ENCODE measurements around the gene PRKG1. TPM values are rescaled to one million over a fixed set of nuclear protein-coding genes. Genes with fewer than 3 reads are reported as not detected.

Gene PRKG1
- total and polyA plus RNA-seq, 2 of the 8 experiments (the other 6 are each of a cell fraction or from before 2014, with no cell fraction given): 4.2 to 15.2 TPM

GRCh38 chr10:52215745-52216361, 1141.6 kb downstream of the PRKG1 start:
- no peak overlapping the region for H4K5ac ChIP-seq (ENCODE audit: insufficient read length, low read depth, low read length)
- ChIA-PET POLR2A (ENCODE audit: partially characterized antibody) (interaction anchor here (0.6 to 1.8 kb wide), 6 partner anchors 175 to 491 kb away, joined by 3 to 8 read pairs (median 5); no protein-coding TSS in a partner anchor), CTCF (ENCODE audit: partially characterized antibody) (interaction anchor here (0.6 to 3.1 kb wide), 41 partner anchors 8 to 1836 kb away, joined by 3 to 13 read pairs (median 4); no protein-coding TSS in a partner anchor)
- no peak overlapping the region for H3K4me2 ChIP-seq (ENCODE audit: insufficient read depth in 1 of 2, low read depth in 2 of 2, low read length in 2 of 2)
- H3K23me2 ChIP-seq (ENCODE audit: low read depth, low read length): no peaks in the 10 kb centered on the region
- FAIRE-seq (peak; percentile 96), DNase-seq (ENCODE audit: low read depth in 1 of 2, low spot score in 2 of 2) (no peak)
- no peak overlapping the region for H2BK5ac ChIP-seq (ENCODE audit: low read depth, low read length)
- no peak overlapping the region for H2BK120ac ChIP-seq (replicated peaks; ENCODE audit: low read depth, low read length)
- H3K56ac ChIP-seq (replicated peaks; ENCODE audit: insufficient read length, low read depth, low read length): no peak overlapping the region
- no peak overlapping the region for H2AK5ac ChIP-seq (ENCODE audit: low read depth, low read length)
- H4K20me1 ChIP-seq (replicated peaks in 1 of 2; ENCODE audit: control insufficient read depth in 1 of 2, insufficient read depth in 2 of 2, low read length in 2 of 2): no peaks in the 10 kb centered on the region
- H3K4me3 ChIP-seq (ENCODE audit: extremely low read depth in 1 of 4, insufficient read depth in 2 of 4, low read depth in 3 of 4, low read length in 4 of 4): no peak overlapping the region
- no peak overlapping the region for H3K9ac ChIP-seq (replicated peaks in 1 of 4; ENCODE audit: extremely low read depth in 1 of 4, low read depth in 3 of 4, low read length in 3 of 4)
- H3K23ac ChIP-seq (ENCODE audit: insufficient read length): no peak overlapping the region
- H3K18ac ChIP-seq (ENCODE audit: extremely low read depth, low read length): no peak overlapping the region
- no peaks in the 10 kb centered on the region for H3K9me3 ChIP-seq (ENCODE audit: insufficient read depth in 2 of 2, low read depth in 1 of 2, low read length in 1 of 2)
- H2BK12ac ChIP-seq (ENCODE audit: low read depth, low read length): no peak overlapping the region
- H4K91ac ChIP-seq (replicated peaks; ENCODE audit: insufficient read length, low read length): no peak overlapping the region
- no peak overlapping the region for H2BK15ac ChIP-seq (ENCODE audit: low read length)
- no peak overlapping the region for H3K14ac ChIP-seq (ENCODE audit: insufficient read length)
- no peak overlapping the region for H2BK20ac ChIP-seq (ENCODE audit: low read length)
- no peaks in the 10 kb centered on the region for H3K79me2 ChIP-seq (ENCODE audit: control insufficient read depth in 1 of 2, insufficient read depth in 2 of 2, low read length in 2 of 2)
- TF ChIP-seq YY1 (IDR thresholded peaks at IDR 0.05; ENCODE audit: low read depth, low read length) (no peak), CTBP2 (IDR thresholded peaks at IDR 0.05; ENCODE audit: borderline replicate concordance, insufficient read depth, insufficient read length, low read length) (no peak), SIRT6 (IDR thresholded peaks at IDR 0.05; ENCODE audit: low read length) (no peak), CTCF (IDR thresholded peaks at IDR 0.05; ENCODE audit: control extremely low read depth in 1 of 3, insufficient read depth in 1 of 3, low read depth in 1 of 3, low read length in 3 of 3) (peak in 2 of 3 experiments; percentile 50 to 71; a peak in 2 of 4 replicates), RAD21 (IDR thresholded peaks at IDR 0.05 in 1 of 2, conservative IDR thresholded peaks at IDR 0.05 in 1 of 2; ENCODE audit: low read depth in 2 of 2, low read length in 2 of 2) (peak; percentile 95 to 96)
- H2AFZ ChIP-seq (ENCODE audit: low read length): no peak overlapping the region
- peaks cover 0 to 18% (median 10%) of the 10 kb centered on the region in 4 experiments; a peak in 3 of 7 replicates for H3K4me1 ChIP-seq (replicated peaks in 1 of 4; ENCODE audit: control insufficient read depth in 3 of 4, insufficient read depth in 4 of 4, low read length in 3 of 4)
- H3K79me1 ChIP-seq (ENCODE audit: low read depth, low read length): no peaks in the 10 kb centered on the region
- no peak overlapping the region for H4K8ac ChIP-seq (ENCODE audit: extremely low read depth, insufficient read depth, low read length)
- H3K4ac ChIP-seq (replicated peaks; ENCODE audit: insufficient read length, low read depth, low read length): no peak overlapping the region
- H3K27ac ChIP-seq (ENCODE audit: low read depth, low read length): no peak overlapping the region
- H3K36me3 ChIP-seq (ENCODE audit: control insufficient read depth in 2 of 4, insufficient read depth in 4 of 4, low read length in 3 of 4): no peaks in the 10 kb centered on the region
- no peaks in the 10 kb centered on the region for H3K27me3 ChIP-seq (replicated peaks in 1 of 4; ENCODE audit: control insufficient read depth in 3 of 4, extremely low read depth in 1 of 4, insufficient read depth in 3 of 4, low read length in 3 of 4)

Data from H1 (cell line).